Neural crest cell (in vitro differentiated cells): Measurements from ENCODE around the gene RITA1. TPM values are rescaled to one million over a fixed set of nuclear protein-coding genes. Genes with fewer than 3 reads are reported as not detected.

ENCODE experiments used
- DNase-seq: peaks from one replicate; pipeline ENCODE4 v3.0.0; 2021; ENCODE audit warnings: low read depth, mixed read lengths, low spot score
- H3K27ac Mint-ChIP-seq: one replicate; pipeline ENCODE4 v1.8.0; 2021; ENCODE audit warnings: mild to moderate bottlenecking, mixed read lengths; ENCODE audit not compliant: unreplicated experiment
- H3K27me3 Mint-ChIP-seq: 2 replicates; pipeline ENCODE4 v1.8.0; 2021; ENCODE audit warnings: low read depth, mild to moderate bottlenecking, mixed read lengths
- H3K36me3 Mint-ChIP-seq: 2 replicates; pipeline ENCODE4 v1.8.0; 2021; ENCODE audit warnings: low read depth, mild to moderate bottlenecking, mixed read lengths
- H3K4me1 Mint-ChIP-seq: 2 replicates; pipeline ENCODE4 v1.8.0; 2021; ENCODE audit warnings: mixed read lengths
- H3K4me3 Mint-ChIP-seq: one replicate; pipeline ENCODE4 v1.8.0; 2021; ENCODE audit warnings: mild to moderate bottlenecking, mixed read lengths
- H3K9me3 Mint-ChIP-seq: 2 replicates; pipeline ENCODE4 v1.8.0; 2021; ENCODE audit warnings: mixed read lengths
- total RNA-seq: library from RNA; stranded (reverse); gene quantifications from 2 replicates; pipeline ENCODE4 v1.2.1, GENCODE V29; 2021
- TF ChIP-seq, protein P1 (sequence below): fragments of 200-600 bp; sonication (generic); conservative IDR thresholded peaks from 2 replicates; pipeline ENCODE4 v1.5.0; 2021; ENCODE audit warnings: antibody characterized with exemption, mild to moderate bottlenecking

The RITA1 gene
- total RNA-seq, 1 donor from 2014 or later = 20.1 TPM

DNA sequence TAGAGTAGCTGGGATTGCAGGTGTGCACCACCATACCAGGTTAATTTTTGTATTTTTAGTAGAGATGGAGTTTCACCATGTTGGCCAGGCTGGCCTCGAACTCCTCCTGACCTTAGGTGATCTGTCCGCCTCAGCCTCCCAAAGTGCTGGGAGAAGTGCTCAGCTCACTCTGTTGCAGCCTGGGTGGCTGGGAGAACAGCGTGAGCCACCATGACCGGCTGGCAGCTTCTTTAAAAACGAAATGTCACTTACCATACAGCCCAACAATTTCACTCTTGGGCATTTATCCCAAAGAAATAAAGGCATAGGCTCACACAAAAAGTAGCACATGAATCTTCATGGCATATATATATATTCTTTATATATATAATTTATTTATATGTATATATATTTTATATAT, 40.7 kb upstream of the RITA1 start:
- no peak overlapping the region for H3K4me3 Mint-ChIP-seq
- H3K36me3 Mint-ChIP-seq = no peaks in the 10 kb centered on the region
- H3K9me3 Mint-ChIP-seq = peaks cover 5% of the 10 kb centered on the region
- DNase-seq = no peak
- no peak overlapping the region for H3K27ac Mint-ChIP-seq
- H3K27me3 Mint-ChIP-seq = peaks cover 21% of the 10 kb centered on the region
- peaks cover 5% of the 10 kb centered on the region for H3K4me1 Mint-ChIP-seq
- TF ChIP-seq, protein P1, sequence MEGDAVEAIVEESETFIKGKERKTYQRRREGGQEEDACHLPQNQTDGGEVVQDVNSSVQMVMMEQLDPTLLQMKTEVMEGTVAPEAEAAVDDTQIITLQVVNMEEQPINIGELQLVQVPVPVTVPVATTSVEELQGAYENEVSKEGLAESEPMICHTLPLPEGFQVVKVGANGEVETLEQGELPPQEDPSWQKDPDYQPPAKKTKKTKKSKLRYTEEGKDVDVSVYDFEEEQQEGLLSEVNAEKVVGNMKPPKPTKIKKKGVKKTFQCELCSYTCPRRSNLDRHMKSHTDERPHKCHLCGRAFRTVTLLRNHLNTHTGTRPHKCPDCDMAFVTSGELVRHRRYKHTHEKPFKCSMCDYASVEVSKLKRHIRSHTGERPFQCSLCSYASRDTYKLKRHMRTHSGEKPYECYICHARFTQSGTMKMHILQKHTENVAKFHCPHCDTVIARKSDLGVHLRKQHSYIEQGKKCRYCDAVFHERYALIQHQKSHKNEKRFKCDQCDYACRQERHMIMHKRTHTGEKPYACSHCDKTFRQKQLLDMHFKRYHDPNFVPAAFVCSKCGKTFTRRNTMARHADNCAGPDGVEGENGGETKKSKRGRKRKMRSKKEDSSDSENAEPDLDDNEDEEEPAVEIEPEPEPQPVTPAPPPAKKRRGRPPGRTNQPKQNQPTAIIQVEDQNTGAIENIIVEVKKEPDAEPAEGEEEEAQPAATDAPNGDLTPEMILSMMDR = no peak

DNA sequence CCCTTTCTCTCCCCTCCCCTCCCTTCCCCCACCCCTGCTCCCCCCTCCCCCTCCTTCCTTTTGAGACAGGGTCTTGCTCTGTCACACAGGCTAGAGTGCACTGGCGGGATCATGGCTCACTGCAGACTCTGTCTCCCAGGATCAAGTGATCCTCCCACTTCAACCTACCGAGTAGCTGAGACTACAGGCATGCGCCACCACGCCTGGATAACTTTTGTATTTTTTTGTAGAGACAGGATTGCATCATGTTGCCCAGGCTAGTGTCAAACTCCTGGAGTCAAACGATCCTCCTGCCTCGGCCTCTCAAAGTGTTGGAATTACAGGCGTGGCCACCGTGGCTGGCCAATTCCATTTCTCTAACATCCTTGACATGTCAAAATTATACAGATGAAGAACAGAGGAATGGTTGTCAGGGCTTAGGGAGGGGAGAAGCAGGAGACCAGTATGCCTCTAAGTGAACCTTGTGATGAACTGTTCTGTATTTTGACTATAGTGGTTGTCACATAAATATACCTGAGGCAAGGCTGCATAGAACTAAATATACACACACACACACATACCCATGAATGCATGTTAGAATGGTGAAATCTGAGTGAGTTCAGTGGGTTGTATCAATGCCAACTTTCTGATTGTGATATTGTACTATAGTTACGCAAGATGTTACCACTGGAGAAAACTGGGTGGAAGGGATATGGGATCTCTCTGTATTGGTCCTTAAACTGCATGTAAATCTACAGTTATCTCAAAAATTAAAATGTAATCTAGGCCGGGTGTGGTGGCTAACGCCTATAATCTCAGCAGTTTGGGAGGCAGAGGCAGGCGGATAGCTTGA, 39.6 kb upstream of the RITA1 start:
- no peak overlapping the region for H3K4me3 Mint-ChIP-seq
- TF ChIP-seq, protein P1 = no peak
- H3K27ac Mint-ChIP-seq = no peak overlapping the region
- DNase-seq = no peak
- H3K36me3 Mint-ChIP-seq = no peaks in the 10 kb centered on the region
- H3K9me3 Mint-ChIP-seq = peaks cover 5% of the 10 kb centered on the region
- H3K4me1 Mint-ChIP-seq = peaks cover 12% of the 10 kb centered on the region
- H3K27me3 Mint-ChIP-seq = peaks cover 25% of the 10 kb centered on the region

GRCh38 chr12:113146999-113147398, 38.5 kb upstream of the RITA1 start:
- H3K4me1 Mint-ChIP-seq = peaks cover 12% of the 10 kb centered on the region
- peaks cover 5% of the 10 kb centered on the region for H3K9me3 Mint-ChIP-seq
- TF ChIP-seq, protein P1 = no peak
- DNase-seq = no peak
- no peaks in the 10 kb centered on the region for H3K36me3 Mint-ChIP-seq
- H3K4me3 Mint-ChIP-seq = no peak overlapping the region
- H3K27ac Mint-ChIP-seq = no peak overlapping the region
- peaks cover 32% of the 10 kb centered on the region for H3K27me3 Mint-ChIP-seq

GRCh38 chr12:113149361-113150150, 36.0 kb upstream of the RITA1 start, which contains the start of gene CFAP73:
Gene CFAP73 (plus strand): TSS chr12:113149724. CDS start chr12:113149858, 134 bp downstream.
- peaks cover 5% of the 10 kb centered on the region for H3K9me3 Mint-ChIP-seq
- H3K27ac Mint-ChIP-seq = peak within 1 kb of the TSS; percentile 87
- no peaks in the 10 kb centered on the region for H3K36me3 Mint-ChIP-seq
- peak; percentile 70 for DNase-seq
- TF ChIP-seq, protein P1 = no peak
- H3K4me1 Mint-ChIP-seq = peaks cover 18% of the 10 kb centered on the region
- peaks cover 56% of the 10 kb centered on the region for H3K27me3 Mint-ChIP-seq
- H3K4me3 Mint-ChIP-seq = no peak within 1 kb of the TSS

DNA sequence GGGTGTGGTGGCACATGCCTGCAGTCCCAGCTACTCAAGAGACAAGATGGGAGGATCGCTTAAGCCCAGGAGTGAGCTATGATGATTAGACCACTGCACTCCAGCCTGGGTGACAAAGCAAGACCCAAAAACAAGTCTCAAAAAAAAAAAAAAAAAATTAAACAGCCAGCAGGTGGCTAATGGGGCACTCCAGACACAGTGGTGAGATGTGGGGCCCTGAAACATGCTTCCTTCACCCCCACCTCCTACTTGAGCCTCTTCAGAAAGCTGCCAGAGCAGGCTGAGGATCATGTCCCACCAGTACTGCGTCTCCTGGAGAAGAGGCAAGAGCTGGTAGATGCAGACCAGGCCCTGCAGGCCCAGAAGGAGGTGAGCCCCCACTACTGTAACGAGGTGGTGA, 33.9 kb upstream of the RITA1 start:
- Mint-ChIP-seq H3K27me3 (peaks cover 71% of the 10 kb centered on the region), H3K4me3 (no peak overlapping the region), H3K27ac (no peak overlapping the region), H3K4me1 (peaks cover 18% of the 10 kb centered on the region), H3K36me3 (no peaks in the 10 kb centered on the region), H3K9me3 (peaks cover 5% of the 10 kb centered on the region)
- DNase-seq = no peak
- TF ChIP-seq, protein P1 = no peak
